DOHH2 (cell line): Measurements from ENCODE around the gene CACNA2D3.

Experiments
- H3F3A ChIP-seq: fragments of 200-600 bp; sonication (generic), shearing (Covaris generic); 2 replicates; pipeline ENCODE4 v1.6.0; 2016; ENCODE audit warnings: antibody characterized with exemption, mild to moderate bottlenecking; ENCODE audit not compliant: control insufficient read depth, insufficient read depth
- H3K27ac ChIP-seq: fragments of 200-600 bp; sonication (generic); 2 replicates; pipeline ENCODE4 v1.5.1; 2014; ENCODE audit warnings: low read depth, mild to moderate bottlenecking, low read length, moderate library complexity
- H3K27me3 ChIP-seq: fragments of 200-600 bp; sonication (generic); 2 replicates; pipeline ENCODE4 v1.6.1; 2014; ENCODE audit warnings: mild to moderate bottlenecking, low read length, mixed read lengths; ENCODE audit not compliant: control insufficient read depth
- H3K36me3 ChIP-seq: fragments of 200-600 bp; sonication (generic); 2 replicates; pipeline ENCODE4 v1.6.1; 2014; ENCODE audit warnings: mild to moderate bottlenecking, low read length, moderate library complexity, mixed read lengths; ENCODE audit not compliant: control insufficient read depth
- H3K4me1 ChIP-seq: fragments of 200-600 bp; sonication (generic); 2 replicates; pipeline ENCODE4 v1.6.1; 2014; ENCODE audit warnings: mild to moderate bottlenecking, low read length, mixed read lengths; ENCODE audit not compliant: control insufficient read depth
- H3K4me2 ChIP-seq: fragments of 200-600 bp; sonication (generic); 2 replicates; pipeline ENCODE4 v1.6.0; 2014; ENCODE audit warnings: mild to moderate bottlenecking, low read length, moderate library complexity
- H3K4me3 ChIP-seq: fragments of 200-600 bp; sonication (generic); 2 replicates; pipeline ENCODE4 v1.5.1; 2014; ENCODE audit warnings: mild to moderate bottlenecking, low read length, mixed read lengths
- H3K79me2 ChIP-seq: fragments of 200-600 bp; sonication (generic); 2 replicates; pipeline ENCODE4 v1.6.1; 2014; ENCODE audit warnings: mild to moderate bottlenecking, low read length, mixed read lengths; ENCODE audit not compliant: control insufficient read depth
- H3K9me2 ChIP-seq: fragments of 200-600 bp; sonication (generic); replicated peaks from 2 replicates; pipeline ENCODE4 v1.6.1; 2014; ENCODE audit warnings: mild to moderate bottlenecking, low read length, mixed read lengths; ENCODE audit not compliant: control insufficient read depth
- H3K9me3 ChIP-seq: fragments of 200-600 bp; sonication (generic); 2 replicates; pipeline ENCODE4 v1.6.1; 2014; ENCODE audit warnings: antibody characterized with exemption, low read length, mixed read lengths; ENCODE audit not compliant: control insufficient read depth, insufficient read depth
- H4K20me1 ChIP-seq: fragments of 200-600 bp; sonication (generic); 2 replicates; pipeline ENCODE4 v1.6.0; 2014; ENCODE audit warnings: low read depth, mild to moderate bottlenecking, antibody characterized with exemption, low read length, moderate library complexity; ENCODE audit not compliant: control insufficient read depth, insufficient read depth
- CTCF ChIP-seq: fragments of 200-600 bp; sonication (generic); IDR thresholded peaks from one replicate; pipeline ENCODE4 v1.5.1; 2014; ENCODE audit warnings: antibody characterized with exemption, mild to moderate bottlenecking, low read depth, low read length; ENCODE audit not compliant: poor library complexity, severe bottlenecking
- EZH2phosphoT487 ChIP-seq: fragments of 200-600 bp; sonication (generic); IDR thresholded peaks from 2 replicates; pipeline ENCODE4 v1.6.1; 2017; ENCODE audit warnings: borderline replicate concordance, mild to moderate bottlenecking, antibody characterized with exemption, low read length, moderate library complexity, mixed read lengths

Gene CACNA2D3

DNA sequence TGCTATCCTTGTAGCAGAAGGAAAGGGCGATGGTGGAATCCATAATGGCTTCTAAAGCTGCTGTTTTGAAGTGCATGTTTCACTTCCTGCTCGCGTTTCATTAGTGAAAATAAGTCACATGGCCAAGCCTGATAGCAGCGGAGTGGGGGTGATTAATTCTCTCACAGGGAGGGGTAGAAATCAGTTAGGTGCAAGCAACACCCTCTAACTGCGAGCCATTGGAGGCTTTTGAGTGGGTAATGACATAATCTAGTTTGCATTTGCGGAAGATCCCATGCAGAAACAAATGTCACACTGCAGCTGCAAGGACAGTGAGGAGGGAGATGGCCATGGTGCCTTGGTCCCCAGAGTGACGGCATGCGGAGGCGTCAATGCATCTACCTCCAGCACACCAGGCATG is 41.1 kb downstream of the CACNA2D3 start:
- H3K4me2 ChIP-seq = no peak overlapping the region
- no peaks in the 10 kb centered on the region for H3K9me3 ChIP-seq
- no peak for TF ChIP-seq CTCF
- TF ChIP-seq EZH2phosphoT487 = no peak

GRCh38 chr3:54164192-54164975 is 42.0 kb downstream of the CACNA2D3 start:
- Histone ChIP-seq H4K20me1 (no peaks in the 10 kb centered on the region), H3K9me2 (no peaks in the 10 kb centered on the region), H3F3A (no peaks in the 10 kb centered on the region), H3K27ac (no peak overlapping the region), H3K9me3 (no peaks in the 10 kb centered on the region), H3K27me3 (no peaks in the 10 kb centered on the region), H3K79me2 (no peaks in the 10 kb centered on the region), H3K4me3 (no peak overlapping the region), H3K4me2 (no peak overlapping the region), H3K36me3 (no peaks in the 10 kb centered on the region), H3K4me1 (no peaks in the 10 kb centered on the region)
- TF ChIP-seq EZH2phosphoT487 = no peak
- no peak for TF ChIP-seq CTCF

More for the DNA sequence above, 41.1 kb downstream of the CACNA2D3 start:
- no peaks in the 10 kb centered on the region for H4K20me1 ChIP-seq
- no peak overlapping the region for H3K4me3 ChIP-seq
- H3K27ac ChIP-seq = no peak overlapping the region
- no peaks in the 10 kb centered on the region for H3F3A ChIP-seq
- H3K79me2 ChIP-seq = no peaks in the 10 kb centered on the region
- H3K27me3 ChIP-seq = no peaks in the 10 kb centered on the region
- H3K9me2 ChIP-seq = no peaks in the 10 kb centered on the region
- H3K4me1 ChIP-seq = no peaks in the 10 kb centered on the region
- H3K36me3 ChIP-seq = no peaks in the 10 kb centered on the region

DNA sequence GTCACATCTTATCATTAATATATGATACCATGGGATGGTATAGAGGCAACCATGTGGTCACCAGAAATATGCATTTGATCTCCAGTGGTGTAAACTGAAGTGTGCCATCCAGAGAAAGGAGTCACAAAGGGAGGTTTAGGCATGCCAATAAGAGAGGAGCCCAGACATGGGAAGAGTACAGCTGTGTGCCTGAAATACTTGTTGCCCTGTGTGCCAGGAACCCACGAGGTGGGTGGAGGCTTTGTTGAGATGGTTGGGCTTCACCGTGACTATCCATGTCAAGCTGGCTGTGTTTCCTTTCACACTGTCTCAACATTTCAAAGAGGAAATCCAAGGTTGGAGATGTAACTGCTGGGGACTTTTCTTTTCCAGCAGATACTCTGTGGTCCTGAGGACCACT is 43.5 kb downstream of the CACNA2D3 start:
- Histone ChIP-seq H3K9me3 (no peaks in the 10 kb centered on the region), H3K4me2 (no peak overlapping the region), H4K20me1 (no peaks in the 10 kb centered on the region), H3K36me3 (no peaks in the 10 kb centered on the region), H3K27ac (no peak overlapping the region), H3F3A (no peaks in the 10 kb centered on the region), H3K79me2 (no peaks in the 10 kb centered on the region), H3K4me1 (no peaks in the 10 kb centered on the region), H3K4me3 (no peak overlapping the region), H3K27me3 (no peaks in the 10 kb centered on the region), H3K9me2 (no peaks in the 10 kb centered on the region)
- TF ChIP-seq CTCF = no peak
- TF ChIP-seq EZH2phosphoT487 = no peak
